PFSK-1 (cell line): ENCODE data around the gene SLC38A2.

Experiments
- FOXP2 ChIP-seq: optimal IDR thresholded peaks from 2 replicates; pipeline ENCODE3; 2011; ENCODE audit warnings: borderline replicate concordance, control low read depth, inconsistent platforms; ENCODE audit not compliant: insufficient read depth; ENCODE audit errors: extremely low read length, extremely low read depth
- POLR2AphosphoS5 ChIP-seq: IDR thresholded peaks from 2 replicates; pipeline ENCODE4 v1.6.1; 2012; ENCODE audit warnings: low read depth, mild to moderate bottlenecking, control low read depth, low read length, moderate library complexity
- SIN3A ChIP-seq: IDR thresholded peaks from 2 replicates; pipeline ENCODE4 v1.6.1; 2012; ENCODE audit warnings: mild to moderate bottlenecking, low read length, moderate library complexity, borderline replicate concordance; ENCODE audit not compliant: insufficient read depth
- TAF1 ChIP-seq: IDR thresholded peaks from 2 replicates; pipeline ENCODE4 v1.6.1; 2012; ENCODE audit warnings: low read length, control low read depth, borderline replicate concordance; ENCODE audit not compliant: insufficient read depth
- TF ChIP-seq, protein P1 (sequence below), 2 experiments: IDR thresholded peaks; 2 replicates each; pipeline versions ENCODE4 v1.6.1 to v1.8.0; 2011 to 2012; ENCODE audit warnings: low read depth in 2 of 2, low read length in 2 of 2, control low read depth in 1 of 2, inconsistent platforms in 1 of 2, mild to moderate bottlenecking in 1 of 2, moderate library complexity in 1 of 2; ENCODE audit not compliant: insufficient read depth in 1 of 2

SLC38A2 gene

GRCh38 chr12:46378530-46378929 is 6.0 kb upstream of the SLC38A2 start:
- TF ChIP-seq POLR2AphosphoS5 (no peak), FOXP2 (no peak), SIN3A (no peak)
- TF ChIP-seq, protein P1, sequence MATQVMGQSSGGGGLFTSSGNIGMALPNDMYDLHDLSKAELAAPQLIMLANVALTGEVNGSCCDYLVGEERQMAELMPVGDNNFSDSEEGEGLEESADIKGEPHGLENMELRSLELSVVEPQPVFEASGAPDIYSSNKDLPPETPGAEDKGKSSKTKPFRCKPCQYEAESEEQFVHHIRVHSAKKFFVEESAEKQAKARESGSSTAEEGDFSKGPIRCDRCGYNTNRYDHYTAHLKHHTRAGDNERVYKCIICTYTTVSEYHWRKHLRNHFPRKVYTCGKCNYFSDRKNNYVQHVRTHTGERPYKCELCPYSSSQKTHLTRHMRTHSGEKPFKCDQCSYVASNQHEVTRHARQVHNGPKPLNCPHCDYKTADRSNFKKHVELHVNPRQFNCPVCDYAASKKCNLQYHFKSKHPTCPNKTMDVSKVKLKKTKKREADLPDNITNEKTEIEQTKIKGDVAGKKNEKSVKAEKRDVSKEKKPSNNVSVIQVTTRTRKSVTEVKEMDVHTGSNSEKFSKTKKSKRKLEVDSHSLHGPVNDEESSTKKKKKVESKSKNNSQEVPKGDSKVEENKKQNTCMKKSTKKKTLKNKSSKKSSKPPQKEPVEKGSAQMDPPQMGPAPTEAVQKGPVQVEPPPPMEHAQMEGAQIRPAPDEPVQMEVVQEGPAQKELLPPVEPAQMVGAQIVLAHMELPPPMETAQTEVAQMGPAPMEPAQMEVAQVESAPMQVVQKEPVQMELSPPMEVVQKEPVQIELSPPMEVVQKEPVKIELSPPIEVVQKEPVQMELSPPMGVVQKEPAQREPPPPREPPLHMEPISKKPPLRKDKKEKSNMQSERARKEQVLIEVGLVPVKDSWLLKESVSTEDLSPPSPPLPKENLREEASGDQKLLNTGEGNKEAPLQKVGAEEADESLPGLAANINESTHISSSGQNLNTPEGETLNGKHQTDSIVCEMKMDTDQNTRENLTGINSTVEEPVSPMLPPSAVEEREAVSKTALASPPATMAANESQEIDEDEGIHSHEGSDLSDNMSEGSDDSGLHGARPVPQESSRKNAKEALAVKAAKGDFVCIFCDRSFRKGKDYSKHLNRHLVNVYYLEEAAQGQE (IDR thresholded peaks at IDR 0.05; ENCODE audit: insufficient read depth in 1 of 2, low read depth in 2 of 2, low read length in 2 of 2): no peak

DNA sequence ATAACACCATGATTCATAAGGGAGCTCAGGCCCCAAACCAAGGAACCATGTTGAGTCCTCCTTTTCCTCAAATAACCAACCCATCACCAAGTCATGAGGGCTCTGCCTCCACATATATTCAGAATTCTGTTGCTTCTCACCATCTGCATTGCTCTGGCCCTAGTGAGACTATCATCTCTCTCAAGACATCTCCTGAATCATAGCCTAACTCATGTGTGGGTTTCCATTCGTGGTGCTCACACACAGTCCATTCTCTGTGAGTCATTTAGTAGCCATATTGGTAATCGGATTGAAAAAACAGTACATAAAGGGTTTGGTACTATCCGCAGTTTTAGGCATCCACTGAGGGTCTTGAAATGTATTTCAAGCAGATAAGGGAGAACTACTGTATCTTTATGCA is 5.1 kb upstream of the SLC38A2 start:
- TF ChIP-seq, protein P1 (IDR thresholded peaks at IDR 0.05; ENCODE audit: insufficient read depth in 1 of 2, low read depth in 2 of 2, low read length in 2 of 2): no peak
- TF ChIP-seq POLR2AphosphoS5: no peak
- TF ChIP-seq SIN3A: no peak
- no peak for TF ChIP-seq FOXP2
- TF ChIP-seq TAF1: no peak

DNA sequence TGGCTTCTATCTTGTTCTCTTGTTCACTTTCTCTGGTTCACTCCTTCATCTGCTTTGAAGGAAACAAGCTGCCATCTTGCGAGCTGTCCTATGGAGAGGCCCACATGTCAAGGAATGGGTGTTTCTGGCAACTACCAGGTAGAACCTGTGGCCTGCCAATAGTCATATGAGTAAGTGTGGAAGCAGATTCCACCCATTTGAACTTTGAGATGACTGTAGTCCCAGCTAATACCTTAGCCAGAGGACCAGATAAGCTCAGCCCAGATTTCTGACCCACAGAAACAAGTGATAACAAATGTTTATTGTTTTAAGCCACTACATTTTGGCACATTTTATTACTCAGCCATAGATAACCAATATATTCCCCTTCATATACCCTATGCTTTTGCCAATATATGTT is 4.0 kb upstream of the SLC38A2 start:
- TF ChIP-seq, protein P1 (IDR thresholded peaks at IDR 0.05; ENCODE audit: insufficient read depth in 1 of 2, low read depth in 2 of 2, low read length in 2 of 2): no peak

DNA sequence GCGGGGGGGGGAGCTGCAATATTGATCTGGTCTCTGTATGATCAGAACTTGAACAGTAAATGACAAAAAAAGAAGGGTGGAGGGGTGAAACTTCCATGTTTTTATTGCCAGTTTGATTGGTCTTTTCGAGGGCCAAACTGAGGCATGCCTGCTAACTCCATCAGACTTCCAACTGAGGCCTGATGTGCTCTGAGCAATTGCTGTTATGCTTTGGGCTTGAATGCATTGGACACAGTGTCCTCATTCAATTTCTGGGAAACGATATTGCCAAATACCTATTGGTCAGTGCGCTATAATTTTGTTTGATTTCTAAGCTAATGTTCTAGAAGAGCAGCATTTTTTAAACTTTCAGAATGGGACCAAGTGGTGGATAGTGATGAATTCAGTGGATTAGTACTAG is 2.1 kb upstream of the SLC38A2 start:
- TF ChIP-seq FOXP2 (no peak), POLR2AphosphoS5 (no peak), TAF1 (no peak), SIN3A (no peak)
- TF ChIP-seq, protein P1 (IDR thresholded peaks at IDR 0.05; ENCODE audit: insufficient read depth in 1 of 2, low read depth in 2 of 2, low read length in 2 of 2): no peak

DNA sequence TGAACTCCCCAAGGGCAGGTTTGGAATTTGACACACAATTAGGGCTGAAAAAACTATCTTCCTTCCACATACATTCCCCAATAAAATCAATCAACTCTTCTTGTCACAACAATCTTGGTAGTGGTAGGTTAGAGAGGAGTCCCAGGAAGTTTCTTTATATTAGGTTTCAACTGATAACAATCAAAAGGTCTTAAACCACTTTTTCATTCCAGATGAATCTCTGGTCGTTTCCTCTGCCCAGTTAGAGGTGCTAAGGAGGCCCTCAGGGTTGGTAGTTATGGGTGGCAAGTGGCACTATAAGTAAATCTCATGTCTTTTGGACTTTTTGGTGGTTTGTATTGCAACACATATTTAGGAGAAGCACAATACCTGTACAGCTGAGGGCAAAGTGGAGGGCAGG is 1.7 kb upstream of the SLC38A2 start:
- TF ChIP-seq TAF1 (no peak), FOXP2 (no peak), POLR2AphosphoS5 (no peak), SIN3A (no peak)
- TF ChIP-seq, protein P1 (IDR thresholded peaks at IDR 0.05; ENCODE audit: insufficient read depth in 1 of 2, low read depth in 2 of 2, low read length in 2 of 2): no peak
